Uterus (tissue), 4 donors: ENCODE measurements around the gene CAMP. TPM values are rescaled to one million over a fixed set of nuclear protein-coding genes. Genes with fewer than 3 reads are reported as not detected.
"Not testable (repeated sequence)": the region's sequence is repeated elsewhere in the genome, so short reads cannot be mapped to it uniquely, and the experiment has no call there.

ENCODE experiments used
- DNase-seq, 2 donors: peaks; one replicate each; pipeline ENCODE4 v3.0.0-alpha.2; 2019 to 2020
- H3K27ac ChIP-seq, 2 donors: fragments of 200-600 bp; sonication (generic); 1 replicate in 1 of 2; 2 replicates in 1 of 2; pipeline ENCODE4 v1.5.1; 2016 to 2018
- H3K27me3 ChIP-seq, 2 donors: fragments of 200-600 bp; sonication (generic); one replicate each; pipeline ENCODE4 v1.5.1; 2018 to 2019; ENCODE audit warnings: control low read depth in 1 of 2
- H3K36me3 ChIP-seq, 2 donors: fragments of 200-600 bp; sonication (generic); one replicate each; pipeline ENCODE4 v1.5.1; 2019; ENCODE audit warnings: control low read depth in 1 of 2
- H3K4me1 ChIP-seq, 2 donors: fragments of 200-600 bp; sonication (generic); one replicate each; pipeline ENCODE4 v1.5.1; 2018 to 2019; ENCODE audit warnings: control low read depth in 1 of 2
- H3K4me3 ChIP-seq, 2 donors: fragments of 200-600 bp; sonication (generic); 1 replicate in 1 of 2; 2 replicates in 1 of 2; pipeline ENCODE4 v1.5.1; 2018 to 2019; ENCODE audit warnings: mild to moderate bottlenecking in 1 of 2
- H3K9me3 ChIP-seq, 2 donors: fragments of 200-600 bp; sonication (generic); one replicate each; pipeline ENCODE4 v1.5.1; 2019; ENCODE audit warnings: control low read depth in 1 of 2
- POLR2A ChIP-seq, 2 donors: fragments of 450-650 bp; IDR thresholded peaks; one replicate each; pipeline ENCODE4 v1.6.1; 2016; ENCODE audit warnings: antibody characterized with exemption in 2 of 2, mild to moderate bottlenecking in 1 of 2, moderate library complexity in 1 of 2
- intact Hi-C: fragments of 100-400 bp; cut with DNase I; formaldehyde crosslinking; loops from one replicate; pipeline ENCODE4 v1.15.1; 2023; ENCODE audit warnings: low total_unique reads
- total RNA-seq, 4 donors: library from RNA; depleted of rRNA in 3 of 4; stranded (reverse); fragments of >200 nt in 3 of 4; gene quantifications; one replicate each; pipeline versions ENCODE4 v1.1.0 to v1.2.4, GENCODE V29; 2014 to 2023
- TF ChIP-seq, protein P1 (sequence below), 4 experiments: fragments of 200-600 bp in 2 of 4; fragments of 450-650 bp in 2 of 4; sonication (generic) in 2 of 4; IDR thresholded peaks; one replicate each; pipeline ENCODE4 v1.5.1; 2016 to 2019; ENCODE audit warnings: antibody characterized with exemption in 4 of 4, mild to moderate bottlenecking in 2 of 4, moderate library complexity in 1 of 4
- donor health status: DM: yes; HTN: yes; CAD: no.

Gene CAMP
- total RNA-seq, 4 donors from 2014 or later = 3.1 TPM; not detected in 3

DNA sequence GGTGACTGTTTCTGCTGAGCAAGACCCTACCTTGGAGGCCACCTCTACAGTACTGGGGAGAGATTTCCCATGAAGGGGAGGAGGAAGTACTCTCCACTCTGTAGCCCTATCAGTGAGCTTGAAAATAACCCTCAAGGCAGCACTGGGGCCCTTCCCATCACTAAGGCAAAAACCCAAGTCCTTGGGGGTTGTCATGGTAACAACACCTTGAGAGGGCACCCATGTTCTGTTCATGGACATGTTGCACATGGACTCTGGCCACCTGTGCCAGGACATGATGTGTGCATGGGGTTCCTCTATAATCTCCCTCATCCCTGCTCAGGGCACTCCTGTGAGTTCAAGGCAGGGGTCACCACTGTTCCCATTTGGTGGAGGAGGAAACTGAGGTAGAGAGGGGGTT, 24.2 kb upstream of the CAMP start:
- intact Hi-C loops = no loop called here
- TF ChIP-seq, protein P1, sequence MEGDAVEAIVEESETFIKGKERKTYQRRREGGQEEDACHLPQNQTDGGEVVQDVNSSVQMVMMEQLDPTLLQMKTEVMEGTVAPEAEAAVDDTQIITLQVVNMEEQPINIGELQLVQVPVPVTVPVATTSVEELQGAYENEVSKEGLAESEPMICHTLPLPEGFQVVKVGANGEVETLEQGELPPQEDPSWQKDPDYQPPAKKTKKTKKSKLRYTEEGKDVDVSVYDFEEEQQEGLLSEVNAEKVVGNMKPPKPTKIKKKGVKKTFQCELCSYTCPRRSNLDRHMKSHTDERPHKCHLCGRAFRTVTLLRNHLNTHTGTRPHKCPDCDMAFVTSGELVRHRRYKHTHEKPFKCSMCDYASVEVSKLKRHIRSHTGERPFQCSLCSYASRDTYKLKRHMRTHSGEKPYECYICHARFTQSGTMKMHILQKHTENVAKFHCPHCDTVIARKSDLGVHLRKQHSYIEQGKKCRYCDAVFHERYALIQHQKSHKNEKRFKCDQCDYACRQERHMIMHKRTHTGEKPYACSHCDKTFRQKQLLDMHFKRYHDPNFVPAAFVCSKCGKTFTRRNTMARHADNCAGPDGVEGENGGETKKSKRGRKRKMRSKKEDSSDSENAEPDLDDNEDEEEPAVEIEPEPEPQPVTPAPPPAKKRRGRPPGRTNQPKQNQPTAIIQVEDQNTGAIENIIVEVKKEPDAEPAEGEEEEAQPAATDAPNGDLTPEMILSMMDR (IDR thresholded peaks at IDR 0.05) = no peak
- TF ChIP-seq POLR2A (IDR thresholded peaks at IDR 0.05) = no peak
- Histone ChIP-seq H3K4me1 (no peaks in the 10 kb centered on the region), H3K36me3 (no peaks in the 10 kb centered on the region), H3K4me3 (no peak overlapping the region), H3K27ac (no peak overlapping the region), H3K9me3 (no peaks in the 10 kb centered on the region), H3K27me3 (no peaks in the 10 kb centered on the region)
- no peak for DNase-seq

- intact Hi-C loops = no loop called here
- H3K4me3 ChIP-seq = no peak overlapping the region
- H3K36me3 ChIP-seq = no peaks in the 10 kb centered on the region
- no peak overlapping the region for H3K27ac ChIP-seq
- no peaks in the 10 kb centered on the region for H3K9me3 ChIP-seq
- no peak for TF ChIP-seq POLR2A (IDR thresholded peaks at IDR 0.05)
- TF ChIP-seq, protein P1 (IDR thresholded peaks at IDR 0.05) = no peak
- no peaks in the 10 kb centered on the region for H3K4me1 ChIP-seq
- H3K27me3 ChIP-seq = no peaks in the 10 kb centered on the region
- no peak for DNase-seq
Measured at GRCh38 chr3:48202632-48203031, 20.7 kb upstream of the CAMP start.

DNA sequence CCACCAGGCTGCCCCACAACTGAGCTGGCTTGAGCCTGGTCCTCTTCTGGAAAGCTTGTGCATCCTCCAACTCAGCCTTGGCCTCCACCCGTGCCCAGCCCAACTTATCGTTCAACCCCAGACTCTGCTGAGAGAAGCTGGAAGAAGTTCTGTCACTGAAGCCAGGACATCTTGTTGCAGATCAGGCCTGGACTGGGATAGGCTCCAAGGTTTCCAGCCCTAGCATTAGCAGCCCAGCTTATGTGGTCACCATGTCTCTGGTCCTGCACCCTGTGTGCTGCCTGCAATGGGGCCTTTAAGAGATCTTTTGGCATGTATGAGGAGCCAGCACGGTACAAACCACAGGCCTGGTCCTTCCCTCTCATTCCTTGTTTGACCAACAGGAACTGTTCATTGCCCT, 15.2 kb upstream of the CAMP start:
- intact Hi-C loops = no loop called here

GRCh38 chr3:48209445-48209844, 13.8 kb upstream of the CAMP start:
- intact Hi-C loops = no loop called here
- Histone ChIP-seq H3K9me3 (no peaks in the 10 kb centered on the region), H3K4me3 (no peak overlapping the region), H3K27me3 (no peaks in the 10 kb centered on the region), H3K27ac (no peak overlapping the region), H3K36me3 (no peaks in the 10 kb centered on the region), H3K4me1 (no peaks in the 10 kb centered on the region)
- TF ChIP-seq POLR2A (IDR thresholded peaks at IDR 0.05) = no peak
- TF ChIP-seq, protein P1 (IDR thresholded peaks at IDR 0.05) = no peak
- DNase-seq = no peak

More for the DNA sequence above, 15.2 kb upstream of the CAMP start:
- Histone ChIP-seq H3K4me3 (no peak overlapping the region), H3K36me3 (no peaks in the 10 kb centered on the region), H3K27me3 (no peaks in the 10 kb centered on the region), H3K27ac (no peak overlapping the region), H3K9me3 (no peaks in the 10 kb centered on the region), H3K4me1 (no peaks in the 10 kb centered on the region)
- TF ChIP-seq, protein P1 (IDR thresholded peaks at IDR 0.05) = no peak
- no peak for TF ChIP-seq POLR2A (IDR thresholded peaks at IDR 0.05)
- DNase-seq = no peak

GRCh38 chr3:48210534-48210933, 12.8 kb upstream of the CAMP start:
- H3K4me3 ChIP-seq, H3K36me3 ChIP-seq, H3K9me3 ChIP-seq, intact Hi-C loops, H3K4me1 ChIP-seq, H3K27me3 ChIP-seq, H3K27ac ChIP-seq, DNase-seq: not testable (repeated sequence)

GRCh38 chr3:48211776-48212175, 11.5 kb upstream of the CAMP start:
- H3K4me3 ChIP-seq, H3K36me3 ChIP-seq, DNase-seq, intact Hi-C loops, H3K4me1 ChIP-seq, H3K27ac ChIP-seq, H3K27me3 ChIP-seq, H3K9me3 ChIP-seq: not testable (repeated sequence)
